HG02981 (cell line): ENCODE measurements around the gene GPR82.
"Not testable (repeated sequence)": the region's sequence is repeated elsewhere in the genome, so short reads cannot be mapped to it uniquely, and the experiment has no call there.

Experiments used
- ATAC-seq: cut with Tn5 transposase; IDR thresholded peaks from one replicate; pipeline ENCODE4 v1.9.1; 2021; ENCODE audit warnings: mild to moderate bottlenecking, moderate library complexity; ENCODE audit not compliant: unreplicated experiment

GPR82 gene

DNA sequence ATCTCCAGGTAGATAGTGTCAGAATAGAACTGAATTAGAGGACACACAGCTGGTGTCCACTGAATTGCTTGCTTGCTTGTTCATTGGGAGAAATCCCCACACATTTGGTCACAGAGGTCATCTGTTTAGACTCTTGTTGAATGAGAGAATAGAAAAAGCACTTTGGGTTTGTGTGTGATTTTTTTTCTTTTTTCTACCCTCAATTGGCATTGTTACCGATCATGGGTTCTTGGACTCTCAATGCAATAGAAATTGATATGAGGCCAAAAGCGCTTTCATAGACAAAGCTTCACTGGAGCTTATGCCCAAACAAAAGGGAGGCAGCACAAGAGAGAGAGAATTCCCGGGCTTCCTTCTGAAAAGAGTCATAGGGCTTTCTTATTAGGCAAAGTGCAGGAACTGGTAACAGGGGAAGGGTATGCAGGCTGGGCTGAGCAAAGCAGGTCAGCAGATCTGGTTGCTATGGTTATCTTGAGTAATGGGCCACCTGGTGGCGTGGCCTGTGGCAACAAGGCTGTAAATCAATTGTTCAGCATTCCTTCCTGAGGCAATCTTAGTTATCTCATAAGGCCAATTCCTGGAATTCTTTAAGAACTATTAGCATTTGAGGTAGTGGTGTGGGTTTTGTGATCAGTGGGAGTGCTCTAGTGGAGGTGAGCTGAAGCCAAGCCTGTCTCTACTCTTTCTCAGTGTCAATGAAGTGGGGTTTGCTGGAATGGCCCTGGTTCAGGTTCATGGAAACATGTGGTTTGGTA lies 5.3 kb upstream of the GPR82 start:
- ATAC-seq, result no peak

DNA sequence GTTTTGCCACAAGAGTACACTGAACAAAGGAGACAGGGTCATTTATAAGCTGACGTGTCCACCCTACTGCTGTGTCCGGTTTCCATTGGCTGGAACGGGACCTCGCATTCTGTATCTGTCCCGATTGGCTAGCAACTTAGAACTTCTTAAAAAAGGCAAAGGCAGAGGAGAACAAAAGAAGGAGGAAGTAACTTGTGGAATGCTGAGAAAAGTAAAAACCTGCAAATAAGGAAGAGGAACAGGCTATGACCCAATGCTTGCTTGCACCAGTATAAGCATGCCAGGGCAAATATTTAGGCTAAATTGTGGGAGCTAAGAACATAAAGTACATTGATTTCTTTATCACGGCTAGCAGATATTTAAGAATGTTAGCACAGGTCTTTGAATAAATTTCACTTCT lies 4.4 kb upstream of the GPR82 start:
- not testable (repeated sequence) for ATAC-seq

DNA sequence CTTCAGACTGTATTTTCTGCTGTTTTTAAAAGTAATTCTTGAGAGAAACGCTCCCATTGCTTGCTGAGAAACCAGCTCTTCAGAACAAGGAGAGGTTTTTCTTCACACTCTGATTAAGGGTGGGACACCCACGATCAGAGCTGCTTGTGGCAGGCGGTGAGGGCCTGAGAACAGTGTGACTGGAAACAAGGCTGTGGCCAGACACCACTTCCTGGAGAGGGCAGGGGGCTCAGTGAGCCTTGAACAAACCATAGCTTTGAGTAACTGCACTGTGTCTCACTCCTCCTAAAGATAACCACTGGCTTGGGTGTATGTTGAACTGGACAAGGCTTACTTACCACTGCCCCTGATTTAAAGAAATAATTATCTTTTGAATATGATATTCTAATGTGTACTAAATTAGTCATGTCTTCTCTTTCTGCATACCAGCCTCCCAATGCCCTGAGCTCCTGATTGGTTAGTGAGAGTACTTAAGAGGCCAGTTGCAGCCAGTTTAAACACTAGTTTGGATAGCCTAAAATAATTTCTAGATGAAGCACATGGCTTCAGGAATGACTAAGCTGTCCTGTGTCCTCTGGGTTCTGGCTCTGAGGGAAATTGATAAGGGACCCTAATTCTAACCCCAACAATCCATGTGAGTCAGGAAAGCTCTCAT lies 3.7 kb upstream of the GPR82 start:
- peak; percentile 89 for ATAC-seq

DNA sequence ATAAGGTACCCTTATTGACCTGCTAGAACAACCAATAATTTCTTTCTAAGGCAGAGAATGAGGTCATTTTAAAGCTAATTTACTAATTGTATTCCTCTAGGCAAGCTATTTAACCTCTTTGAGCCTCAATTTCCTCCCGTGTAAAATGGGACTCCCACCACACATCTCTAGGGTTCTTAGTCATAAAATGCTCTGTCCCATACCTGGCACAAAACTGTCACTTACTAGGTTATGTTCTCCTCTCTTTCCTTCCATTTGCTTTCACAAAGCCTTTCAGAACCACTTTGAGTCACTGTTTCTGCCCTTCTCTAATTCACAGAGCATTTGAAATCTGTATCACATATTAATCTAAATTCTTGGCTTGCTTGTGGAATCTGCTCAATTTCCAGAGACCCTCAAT lies 2.4 kb upstream of the GPR82 start:
- no peak for ATAC-seq

DNA sequence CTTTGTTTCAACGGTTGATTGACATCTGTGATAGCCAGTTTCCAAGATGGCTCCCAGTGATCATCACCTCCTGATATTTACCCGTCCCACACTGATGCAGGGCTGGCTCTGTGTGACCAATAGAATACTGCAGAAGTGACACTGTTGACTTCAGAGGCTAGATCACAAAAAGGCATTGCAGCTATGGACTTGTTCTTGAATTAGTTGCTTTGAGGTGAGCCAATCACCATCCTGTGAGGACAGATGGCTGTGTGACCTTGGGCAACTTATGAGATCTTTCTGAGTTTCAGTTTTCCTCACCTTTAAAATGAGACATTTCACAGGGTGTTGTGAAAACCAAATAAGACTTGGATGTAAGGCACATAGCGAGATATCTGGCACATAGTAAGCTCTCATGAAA lies 1.8 kb upstream of the GPR82 start:
- ATAC-seq, result no peak

DNA sequence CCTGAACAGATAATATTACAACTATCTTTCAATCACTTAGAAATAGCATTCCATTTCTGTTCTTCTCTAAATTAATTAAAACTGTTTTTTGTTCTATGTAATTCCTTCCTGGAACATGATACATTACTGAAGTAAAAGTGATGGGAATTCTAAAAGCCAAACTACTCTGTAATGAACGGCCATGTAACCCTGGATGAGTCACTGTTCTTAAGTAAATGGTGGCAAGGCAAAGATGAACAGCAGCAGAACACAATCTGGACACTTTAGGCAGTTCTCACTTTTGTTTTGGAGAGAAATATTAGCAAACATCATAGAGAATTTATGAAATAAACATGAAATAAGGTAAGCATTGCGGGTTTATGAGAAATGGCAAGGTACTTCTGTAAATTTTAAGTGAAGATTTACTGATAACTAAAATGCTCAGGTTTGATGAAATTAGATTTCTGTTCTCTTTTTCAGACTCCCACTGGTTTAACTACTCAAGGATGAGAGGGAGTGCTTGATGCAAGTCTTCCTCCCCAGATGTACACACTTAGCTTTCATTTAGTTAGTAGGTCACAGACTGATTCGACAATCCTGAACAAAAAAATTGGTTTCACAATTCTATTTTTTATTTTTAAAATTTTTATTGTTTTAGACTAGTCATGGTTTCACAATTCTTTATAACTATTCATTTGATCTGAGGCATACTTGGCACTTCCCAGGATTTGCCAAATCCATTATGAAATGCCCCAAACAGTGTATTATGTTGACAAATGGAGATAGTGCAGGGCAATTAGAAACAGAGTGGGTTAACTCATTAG lies 964 bp upstream of the GPR82 start:
- no peak for ATAC-seq

DNA sequence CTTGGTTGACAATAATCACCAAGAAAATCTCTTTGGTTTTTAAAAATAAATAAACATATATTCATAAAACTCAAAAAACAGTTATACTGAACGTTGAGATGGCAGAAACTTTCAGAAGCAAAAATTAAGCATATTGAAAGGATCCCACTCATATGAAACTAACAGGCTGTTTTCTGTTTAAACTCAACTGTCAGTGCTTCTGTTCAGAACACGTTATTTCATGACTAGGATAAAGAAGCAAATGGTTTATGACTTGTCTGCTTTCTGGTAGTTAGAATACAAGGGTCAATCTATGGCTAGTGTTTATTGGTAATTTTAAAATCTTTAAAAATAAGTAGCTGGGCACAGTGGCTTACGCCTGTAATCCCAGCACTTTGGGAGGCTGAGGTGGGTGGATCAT lies 4.1 kb downstream of the GPR82 start:
- no peak for ATAC-seq

DNA sequence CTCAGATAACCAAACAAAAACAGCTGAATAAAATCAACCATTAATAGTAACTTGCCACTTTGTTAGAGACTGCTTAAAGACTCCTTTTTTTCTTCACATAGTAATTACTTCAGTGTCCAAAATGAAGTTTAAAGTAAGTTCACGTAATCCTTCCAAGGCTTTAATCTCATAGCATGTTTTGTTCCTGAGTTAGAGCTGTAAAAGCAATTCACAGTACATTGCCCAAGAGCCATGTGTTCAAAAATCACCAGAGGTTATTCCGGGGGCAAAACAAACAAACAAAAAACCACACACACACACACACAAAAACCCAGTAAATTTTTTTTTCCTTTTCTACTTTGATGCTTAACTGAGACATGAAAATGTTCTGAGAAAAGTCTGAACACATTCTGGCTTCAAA lies 6.1 kb downstream of the GPR82 start:
- ATAC-seq, result no peak

DNA sequence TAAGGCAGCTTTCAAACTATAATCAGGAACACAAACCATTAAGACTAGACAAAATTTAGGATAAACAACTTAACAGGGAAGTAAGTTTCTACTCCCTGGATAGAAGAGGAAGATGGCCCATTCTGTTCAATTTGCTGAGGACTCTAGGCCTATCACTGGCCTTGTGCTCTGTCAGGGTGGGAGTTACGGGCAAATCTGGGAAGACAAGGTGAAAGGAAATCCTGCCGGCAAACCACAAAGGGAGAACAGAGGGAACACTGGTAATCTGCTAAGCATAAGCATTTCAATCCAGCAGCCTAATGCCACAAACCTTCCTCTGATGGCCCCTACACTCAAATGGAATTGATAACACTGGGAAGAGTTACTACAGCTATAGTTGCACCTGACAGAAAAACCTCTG lies 8.3 kb downstream of the GPR82 start:
- ATAC-seq, result no peak

DNA sequence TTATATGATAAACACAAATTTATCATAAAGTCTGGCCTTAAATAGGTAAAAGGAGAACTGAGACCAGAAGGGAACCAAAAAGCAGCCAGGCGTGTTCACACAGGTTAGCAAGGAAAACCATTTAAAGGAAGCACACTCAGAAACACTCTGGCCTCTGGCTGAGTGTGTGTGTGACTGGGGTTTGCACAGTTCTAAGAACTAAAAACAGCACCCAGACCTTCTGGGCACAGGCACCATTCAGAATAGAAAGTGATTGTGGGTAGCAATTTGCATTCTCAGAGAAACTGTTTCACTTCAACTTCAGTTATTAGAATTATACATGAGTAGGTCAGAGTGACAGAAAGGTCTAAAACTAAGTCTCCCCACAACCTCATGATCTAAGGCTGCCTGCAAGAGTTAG lies 10.0 kb downstream of the GPR82 start:
- peak; percentile 90 for ATAC-seq

DNA sequence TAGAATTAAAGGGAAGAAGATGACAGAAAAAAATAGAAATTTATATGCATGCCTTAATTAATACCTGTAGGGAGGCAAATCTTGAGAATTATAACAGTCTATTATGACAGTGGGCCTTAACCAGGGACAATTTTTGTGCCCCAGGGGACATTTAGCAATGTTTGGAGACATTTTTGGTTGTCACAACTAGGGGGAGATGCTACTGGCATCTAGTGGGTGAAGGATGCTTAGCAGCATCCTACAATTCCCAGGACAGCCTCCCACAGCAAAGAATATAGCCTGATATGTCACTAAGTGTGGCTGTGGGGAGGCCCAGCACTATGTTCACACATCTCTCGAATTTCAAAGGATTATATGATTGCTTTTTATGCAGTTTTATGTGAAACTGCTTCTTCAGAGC lies 10.5 kb downstream of the GPR82 start:
- ATAC-seq, result no peak

DNA sequence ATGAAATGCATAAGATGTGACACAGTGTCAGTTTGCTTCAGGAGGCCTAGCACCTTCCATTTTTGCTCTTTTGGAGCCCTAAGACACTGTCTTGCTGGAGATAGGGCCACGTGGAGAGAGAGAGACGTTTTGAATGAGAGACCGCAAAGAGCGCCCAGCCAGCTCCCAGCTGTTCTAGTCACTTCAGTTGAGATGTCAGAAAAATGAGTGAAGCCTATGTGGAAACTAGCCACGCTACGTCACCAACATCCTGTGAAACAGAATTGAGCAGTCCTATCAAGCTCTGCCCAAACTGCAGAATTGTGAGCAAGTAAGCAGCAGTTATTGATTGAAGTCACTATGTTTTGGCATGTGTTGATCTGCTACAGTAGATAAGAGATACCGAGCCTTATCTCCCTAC lies 13.1 kb downstream of the GPR82 start:
- ATAC-seq, result no peak

DNA sequence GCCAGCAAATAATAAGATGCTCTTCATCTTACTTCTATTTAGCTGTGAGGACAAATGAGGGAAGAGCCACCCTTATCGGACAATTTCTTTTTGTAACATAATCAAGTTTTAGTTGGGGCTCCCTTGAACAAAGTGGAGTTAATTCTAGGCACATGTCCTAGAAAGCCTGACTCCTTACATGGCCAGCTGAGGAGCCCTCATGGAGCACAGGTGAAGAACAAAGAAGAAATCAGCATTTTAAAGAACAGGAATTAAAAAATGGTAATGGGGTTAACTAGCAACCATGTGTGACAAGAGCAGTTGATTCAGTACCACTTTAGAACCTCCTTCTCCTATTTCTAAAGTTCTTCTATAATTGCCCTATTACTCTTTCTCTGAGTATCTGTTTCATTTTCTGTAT lies 15.9 kb downstream of the GPR82 start:
- ATAC-seq, result no peak

DNA sequence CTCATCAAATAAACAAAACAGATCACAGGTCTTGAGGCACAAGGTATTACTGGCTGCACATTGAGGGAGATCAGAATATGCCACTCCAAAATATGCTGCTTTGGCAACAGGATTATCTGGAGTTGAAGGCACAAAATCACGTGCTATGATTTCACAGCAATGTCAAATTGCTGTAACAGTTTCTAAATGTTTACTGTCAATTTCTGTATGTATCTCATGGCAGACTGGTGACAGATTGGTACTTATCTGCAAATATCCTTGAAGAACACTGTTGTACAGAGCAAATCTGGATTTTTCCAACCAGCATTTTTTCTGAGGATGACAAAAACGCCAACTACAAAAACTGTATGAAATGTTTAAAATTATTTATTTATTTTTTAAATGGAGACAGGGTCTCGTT lies 26.7 kb downstream of the GPR82 start:
- no peak for ATAC-seq

DNA sequence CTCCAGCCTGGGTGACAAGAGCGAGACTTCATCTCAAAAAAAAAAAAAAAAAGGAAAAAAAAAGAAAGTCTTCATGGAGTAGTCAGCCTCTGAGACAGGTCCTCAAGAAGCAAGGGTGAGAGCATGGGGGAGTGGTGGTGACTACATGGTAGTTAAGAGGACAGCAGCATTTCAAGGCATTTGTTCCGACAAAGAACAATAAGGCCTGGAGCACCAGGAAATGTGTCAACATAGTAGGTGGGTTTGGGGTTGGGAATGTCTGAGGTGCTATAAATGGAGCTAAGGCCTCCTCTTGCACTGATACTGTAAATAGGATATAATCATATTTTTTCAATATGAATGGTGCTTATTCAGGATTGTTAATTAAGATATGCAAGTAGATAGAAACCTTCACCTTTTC lies 34.4 kb downstream of the GPR82 start:
- no peak for ATAC-seq

DNA sequence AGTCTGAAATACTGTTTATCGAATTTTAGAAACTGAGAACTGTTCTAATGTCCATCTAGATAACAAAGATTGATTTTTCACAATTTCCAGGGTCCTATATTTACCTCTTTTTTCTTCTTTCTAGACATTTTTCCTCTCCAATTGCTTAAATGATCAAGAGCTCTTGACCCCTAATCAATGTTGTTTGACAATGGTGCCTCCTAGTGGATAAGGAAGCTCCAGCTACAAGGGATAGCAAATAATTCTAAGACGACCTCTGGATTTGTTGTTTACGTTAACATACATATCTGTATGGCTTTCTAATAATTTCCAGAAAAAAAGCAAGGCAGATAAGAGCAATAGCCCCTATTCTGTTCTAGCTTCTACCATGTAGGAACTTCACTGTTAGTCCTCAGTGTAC lies 35.8 kb downstream of the GPR82 start:
- no peak for ATAC-seq

DNA sequence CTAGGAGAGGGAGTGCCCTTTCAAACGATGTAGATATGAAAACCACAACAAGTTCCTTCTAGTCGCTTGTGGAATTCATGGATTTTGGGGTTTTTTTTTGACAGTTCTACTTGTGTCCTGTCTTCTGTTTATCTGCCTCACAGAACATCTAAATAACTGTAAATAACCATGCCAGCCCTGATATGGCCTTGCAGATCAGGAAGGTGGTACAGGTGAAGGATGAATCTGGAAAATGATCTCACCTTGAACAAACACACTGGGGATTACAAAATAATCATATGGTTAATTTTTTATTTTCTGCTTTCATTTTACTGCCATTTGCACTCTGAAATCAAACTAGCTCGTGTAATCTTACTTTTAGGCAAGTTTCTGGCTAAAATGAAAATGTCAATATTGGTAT lies 37.2 kb downstream of the GPR82 start:
- no peak for ATAC-seq

DNA sequence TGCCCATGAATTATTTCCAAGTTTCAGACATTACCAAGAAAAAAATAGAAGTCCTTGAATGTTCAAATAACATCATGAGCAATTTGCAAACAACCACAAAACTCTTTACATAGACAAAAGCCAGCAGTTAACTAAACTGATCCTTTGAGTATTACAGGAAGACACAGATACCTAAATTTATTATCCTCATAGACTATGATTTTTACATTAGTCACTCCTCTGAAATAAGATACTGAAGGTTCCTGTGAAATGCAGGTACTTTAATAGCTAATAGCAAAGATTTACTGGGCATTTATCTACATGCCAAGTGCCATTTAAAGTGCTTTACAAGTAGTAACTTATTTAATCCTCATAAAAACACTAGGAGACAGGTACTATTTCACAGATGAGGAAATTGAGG lies 37.7 kb downstream of the GPR82 start:
- no peak for ATAC-seq

DNA sequence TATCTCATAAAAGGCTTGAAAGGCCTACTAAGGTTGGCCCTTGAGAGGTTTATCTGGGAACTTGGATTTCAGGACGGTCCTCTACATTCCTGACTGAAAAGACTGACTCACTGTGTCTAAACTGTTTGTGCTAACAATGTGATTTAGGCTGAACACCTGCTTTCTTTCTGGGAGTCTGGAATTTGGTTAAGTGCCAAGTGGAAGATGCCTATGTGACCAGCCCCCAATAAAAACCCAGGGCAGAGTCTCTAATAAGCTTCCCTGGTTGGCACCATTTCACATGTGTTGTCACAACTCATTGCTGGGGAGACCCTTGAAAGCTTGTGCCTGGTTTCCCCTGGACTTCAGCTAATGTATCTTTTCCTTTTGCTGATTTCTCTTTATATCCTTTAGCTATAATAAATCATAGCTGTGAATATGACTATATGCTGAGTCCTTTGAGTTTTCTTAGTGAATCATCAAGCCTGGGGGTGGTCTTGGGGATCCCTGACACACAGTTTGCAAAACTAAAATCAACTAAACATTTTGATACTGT lies 55.1 kb downstream of the GPR82 start:
- ATAC-seq, result no peak
